Stimulated activated naive CD8-positive, alpha-beta T cell treated with anti-CD3 and anti-CD28 coated beads, Interleukin-15, Interleukin-2, amounts not matched to agents 100 U/mL and 50 U/mL, for 24 hours (primary cell): ENCODE data around the gene PCDHA4.

Source experiments
- ATAC-seq: fragments of 150-1000 bp; cut with Tn5 transposase; one replicate; pipeline ENCODE4 v1.10.0; 2021
- DNase-seq: peaks from one replicate; pipeline ENCODE4 v3.0.0; 2021

The PCDHA4 gene

DNA sequence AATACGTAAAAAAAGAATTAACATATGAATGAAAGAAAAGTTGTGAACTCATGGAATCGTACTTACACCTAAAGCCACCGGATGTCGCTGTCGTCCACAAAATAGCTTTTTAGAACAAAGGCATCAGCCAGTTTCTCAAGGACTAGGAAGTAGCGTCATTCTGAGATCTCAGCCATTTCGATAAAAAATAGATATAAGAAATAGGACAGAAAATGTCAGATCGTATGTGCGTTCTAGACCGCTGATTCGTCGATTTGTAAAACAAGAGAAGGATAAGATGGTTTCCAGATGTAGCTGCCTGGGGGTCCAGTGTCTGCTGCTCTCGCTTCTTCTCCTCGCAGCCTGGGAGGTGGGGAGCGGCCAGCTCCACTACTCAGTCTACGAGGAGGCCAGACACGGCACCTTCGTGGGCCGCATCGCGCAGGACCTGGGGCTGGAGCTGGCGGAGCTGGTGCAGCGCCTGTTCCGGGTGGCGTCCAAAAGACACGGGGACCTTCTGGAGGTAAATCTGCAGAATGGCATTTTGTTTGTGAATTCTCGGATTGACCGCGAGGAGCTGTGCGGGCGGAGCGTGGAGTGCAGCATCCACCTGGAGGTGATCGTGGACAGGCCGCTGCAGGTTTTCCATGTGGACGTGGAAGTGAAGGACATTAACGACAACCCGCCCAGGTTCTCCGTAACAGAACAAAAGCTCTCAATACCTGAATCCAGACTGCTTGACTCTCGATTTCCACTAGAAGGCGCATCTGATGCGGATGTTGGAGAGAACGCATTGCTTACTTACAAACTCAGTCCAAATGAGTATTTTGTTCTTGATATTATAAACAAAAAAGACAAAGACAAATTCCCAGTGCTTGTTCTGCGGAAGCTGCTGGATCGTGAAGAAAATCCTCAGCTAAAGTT is 49.2 kb downstream of the PCDHA4 start, which contains the start of gene PCDHA10:
PCDHA10 (plus strand) TSS at position 126 of the 903 bp plus-strand sequence; CDS start at position 278, 152 bp downstream.
- DNase-seq (no peak), ATAC-seq (no peak)

DNA sequence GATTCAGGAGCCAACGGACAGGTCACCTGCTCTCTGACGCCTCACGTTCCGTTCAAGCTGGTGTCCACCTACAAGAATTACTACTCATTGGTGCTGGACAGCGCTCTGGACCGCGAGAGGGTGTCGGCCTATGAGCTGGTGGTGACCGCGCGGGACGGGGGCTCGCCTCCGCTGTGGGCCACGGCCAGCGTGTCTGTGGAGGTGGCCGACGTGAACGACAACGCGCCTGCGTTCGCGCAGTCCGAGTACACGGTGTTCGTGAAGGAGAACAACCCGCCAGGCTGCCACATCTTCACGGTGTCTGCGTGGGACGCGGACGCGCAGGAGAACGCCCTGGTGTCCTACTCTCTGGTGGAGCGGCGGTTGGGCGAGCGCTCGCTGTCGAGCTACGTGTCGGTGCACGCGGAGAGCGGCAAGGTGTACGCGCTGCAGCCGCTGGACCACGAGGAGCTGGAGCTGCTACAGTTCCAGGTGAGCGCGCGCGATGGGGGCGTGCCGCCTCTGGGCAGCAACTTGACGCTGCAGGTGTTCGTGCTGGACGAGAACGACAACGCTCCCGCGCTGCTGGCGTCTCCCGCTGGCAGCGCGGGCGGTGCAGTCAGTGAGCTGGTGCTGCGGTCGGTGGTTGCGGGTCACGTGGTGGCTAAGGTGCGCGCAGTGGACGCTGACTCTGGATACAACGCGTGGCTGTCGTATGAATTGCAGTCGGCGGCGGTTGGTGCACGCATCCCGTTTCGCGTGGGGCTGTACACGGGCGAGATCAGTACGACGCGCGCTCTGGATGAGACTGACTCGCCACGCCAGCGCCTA is 50.5 kb downstream of the PCDHA4 start:
- no peak for DNase-seq
- no peak for ATAC-seq

- ATAC-seq (no peak), DNase-seq (no peak)
Observed at GRCh38 chr5:140857987-140858240, 51.0 kb downstream of the PCDHA4 start.

DNA sequence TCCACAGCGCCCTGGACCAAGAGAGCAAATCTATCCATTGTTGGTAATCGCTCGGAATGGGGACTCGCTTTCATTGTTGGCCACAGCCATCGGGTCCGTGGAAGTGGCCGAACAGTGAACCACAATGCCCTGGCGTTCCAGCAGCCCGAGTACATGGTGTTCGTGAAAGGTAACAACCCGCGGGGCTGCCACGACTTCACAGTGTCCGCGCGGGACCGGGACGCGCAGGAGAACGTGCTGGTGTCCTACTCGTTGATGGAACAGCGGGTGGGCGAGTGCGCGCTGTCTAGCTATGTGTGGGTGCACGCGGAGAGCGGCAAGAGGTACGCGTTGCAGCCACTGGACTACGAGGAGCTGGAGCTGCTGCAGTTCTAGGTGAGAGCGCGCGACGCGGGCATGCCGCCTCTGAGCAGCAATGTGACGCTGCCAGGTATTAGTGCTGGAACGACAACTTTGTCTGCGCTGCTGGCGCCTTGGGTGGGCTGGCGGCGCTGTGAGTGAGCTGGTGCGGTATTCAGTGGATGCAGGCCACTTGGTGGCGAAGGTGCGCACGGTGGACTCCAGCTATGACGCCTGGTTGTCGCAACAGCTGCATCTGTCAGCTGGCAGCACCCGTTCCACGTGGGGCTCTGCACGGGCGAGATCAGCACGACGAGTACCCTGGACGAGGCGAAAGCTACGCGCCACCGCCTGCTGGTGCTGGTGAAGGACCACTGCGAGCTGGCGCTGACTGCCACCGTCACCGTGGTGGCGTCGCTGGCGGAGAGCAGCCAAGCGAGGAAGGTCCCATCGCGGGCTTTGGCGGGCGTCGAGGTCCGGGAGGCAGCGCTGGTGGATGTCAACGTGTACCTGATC is 55.8 kb downstream of the PCDHA4 start:
- ATAC-seq (no peak), DNase-seq (no peak)
